Keratinocyte (primary cell): ENCODE results near the gene C2orf80.

Experiments
- CTCF ChIP-seq, 3 experiments: IDR thresholded peaks in 1 of 3; conservative IDR thresholded peaks in 1 of 3; optimal IDR thresholded peaks in 1 of 3; 2 replicates in 2 of 3; 3 replicates in 1 of 3; pipeline versions ENCODE3 to v1.5.1; 2011; ENCODE audit warnings: low read length in 3 of 3, mild to moderate bottlenecking in 3 of 3, moderate library complexity in 2 of 3, control low read depth in 1 of 3, inconsistent platforms in 1 of 3; ENCODE audit not compliant: insufficient read depth in 2 of 3; ENCODE audit errors: extremely low read depth in 1 of 3
- EZH2 ChIP-seq: IDR thresholded peaks from one replicate; pipeline ENCODE4 v1.6.1; 2012; ENCODE audit warnings: inconsistent platforms, mild to moderate bottlenecking, low read length, moderate library complexity

GRCh38 chr2:208147008-208147407 lies 42.8 kb downstream of the C2orf80 start:
- no peak for TF ChIP-seq EZH2
- TF ChIP-seq CTCF (optimal IDR thresholded peaks at IDR 0.05 in 1 of 3, IDR thresholded peaks at IDR 0.05 in 1 of 3, conservative IDR thresholded peaks at IDR 0.05 in 1 of 3; ENCODE audit: extremely low read depth in 1 of 3, insufficient read depth in 2 of 3, low read length in 3 of 3), result no peak
